ENCODE results near the gene HELQ.

Gene HELQ

DNA sequence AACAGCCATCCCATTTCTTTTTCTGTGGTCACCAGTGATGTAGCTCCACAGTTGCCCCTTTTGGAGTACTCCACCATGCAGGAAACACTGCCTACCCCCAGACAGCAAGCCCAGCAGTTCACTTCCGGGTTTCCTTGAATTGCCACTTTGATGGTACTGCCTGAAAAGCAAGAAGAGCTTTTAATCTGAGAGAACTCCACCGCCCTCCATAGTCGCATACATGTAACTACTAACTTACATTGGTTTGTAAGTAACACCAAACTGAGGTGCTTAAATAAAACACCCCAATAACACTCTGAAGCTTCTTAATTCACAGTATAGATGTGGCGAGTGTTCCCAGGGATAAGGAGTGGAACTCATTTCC lies 67.3 kb downstream of the HELQ start:
- Histone ChIP-seq H3K4me2 (peak overlapping the region; percentile 31 to 89 (median 71)), H3K27ac (peak overlapping the region in 10 of 11 experiments; percentile 26 to 86 (median 72); a peak in 20 of 22 replicates)

DNA sequence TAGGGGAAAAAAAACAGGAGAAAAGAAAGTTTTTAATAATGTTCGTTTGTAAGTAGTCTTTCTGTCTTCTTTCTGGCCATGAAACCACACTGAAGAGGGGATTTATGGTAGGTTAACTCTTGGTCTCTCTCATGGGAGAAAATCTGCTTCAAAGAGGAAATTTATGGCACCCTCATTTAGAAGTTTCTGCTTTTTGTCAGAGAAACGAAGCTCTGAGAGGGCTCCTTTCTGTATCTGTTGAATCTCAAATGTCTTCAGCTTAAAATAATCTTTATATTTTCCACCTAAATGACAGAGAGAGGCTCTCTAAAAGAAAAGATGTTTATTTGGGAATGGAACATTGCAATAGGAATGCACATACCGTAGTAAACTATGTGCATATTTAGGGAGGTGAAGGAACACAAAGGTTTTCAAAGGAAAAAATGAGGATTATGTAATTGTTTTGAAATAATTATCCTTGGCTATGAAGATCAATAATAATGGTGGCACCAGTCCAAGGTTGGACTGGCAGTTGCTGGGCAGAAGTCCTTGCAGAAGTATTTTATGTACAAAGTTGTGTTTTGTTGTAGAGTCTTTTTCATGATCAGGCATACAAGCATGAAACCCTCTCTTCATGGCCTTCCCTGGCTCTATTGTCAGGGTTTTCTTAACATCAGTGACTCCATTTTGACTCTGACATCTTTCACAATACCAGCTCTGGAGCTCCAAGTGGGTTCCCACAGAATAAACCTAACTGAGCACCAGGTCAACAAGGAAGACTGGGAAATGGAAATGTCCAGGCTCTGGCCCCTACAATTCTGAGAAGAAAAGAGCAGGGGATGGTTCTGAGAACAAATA lies 67.9 kb downstream of the HELQ start:
- peak overlapping the region in 3 of 10 experiments; percentile 11 to 26 (median 11); a peak in 3 of 20 replicates for H3K4me3 ChIP-seq
- peak overlapping the region; percentile 31 to 89 (median 71) for H3K4me2 ChIP-seq
- H3K36me3 ChIP-seq = 0 out of 22 replicates have a peak, but pooled peaks cover 0 to 4% (median 0%) of the 10 kb centered on the region in 11 experiments

More for the DNA sequence above, 67.3 kb downstream of the HELQ start:
- 0 out of 20 replicates have a peak overlapping the region, but pooled peaks of 1 of the 10 experiments have one; percentile 11 for H3K4me3 ChIP-seq
- TF ChIP-seq Cebpa-rat (IDR thresholded peaks at IDR 0.05) = no peak
- peak overlapping the region in 5 of 11 experiments; percentile 52 to 69 (median 58); a peak in 6 of 22 replicates for H3K9ac ChIP-seq
- 0 out of 22 replicates have a peak, but pooled peaks cover 0 to 4% (median 0%) of the 10 kb centered on the region in 11 experiments for H3K36me3 ChIP-seq
- H3K4me1 ChIP-seq = peaks cover 32 to 64% (median 54%) of the 10 kb centered on the region in 10 experiments
- no peaks in the 10 kb centered on the region for H4K20me1 ChIP-seq
- no peaks in the 10 kb centered on the region for H3K27me3 ChIP-seq
- peaks cover 0 to 25% (median 0%) of the 10 kb centered on the region in 11 experiments; a peak in 14 of 22 replicates for H3K9me3 ChIP-seq (replicated peaks in 1 of 11)

DNA sequence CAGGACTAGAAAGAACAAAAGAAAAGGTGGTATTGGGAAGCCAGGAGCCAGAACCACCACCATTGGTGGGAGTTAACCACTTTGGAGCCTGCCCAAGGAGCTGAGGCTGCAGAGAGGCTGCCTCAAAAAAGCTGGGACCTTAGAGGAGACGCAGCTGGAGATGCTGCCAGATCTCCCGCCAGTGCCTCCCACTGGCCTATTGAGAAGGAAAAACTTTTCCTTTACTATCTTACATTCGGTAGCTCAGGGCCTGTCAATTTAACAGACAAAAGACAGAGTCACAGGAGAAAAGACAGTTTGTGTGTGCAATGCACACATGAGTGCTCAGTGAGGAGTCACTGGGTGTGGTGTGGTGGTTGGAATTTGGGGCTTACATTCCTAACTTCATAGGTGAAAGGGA lies 68.6 kb downstream of the HELQ start:
- Histone ChIP-seq H3K27me3 (no peaks in the 10 kb centered on the region), H3K9ac (peak overlapping the region in 8 of 11 experiments; percentile 0 to 69 (median 58); a peak in 13 of 22 replicates)
- no peak for TF ChIP-seq Cebpa-rat (IDR thresholded peaks at IDR 0.05)

More for the DNA sequence above, 67.9 kb downstream of the HELQ start:
- no peak for TF ChIP-seq Cebpa-rat (IDR thresholded peaks at IDR 0.05)
- peaks cover 0 to 25% (median 0%) of the 10 kb centered on the region in 11 experiments; a peak in 15 of 22 replicates for H3K9me3 ChIP-seq (replicated peaks in 1 of 11)
- no peaks in the 10 kb centered on the region for H3K27me3 ChIP-seq
- H3K4me1 ChIP-seq = peaks cover 32 to 64% (median 54%) of the 10 kb centered on the region in 10 experiments
- H4K20me1 ChIP-seq = no peaks in the 10 kb centered on the region
- peak overlapping the region in 10 of 11 experiments; percentile 26 to 86 (median 72); a peak in 20 of 22 replicates for H3K27ac ChIP-seq
- peak overlapping the region in 7 of 11 experiments; percentile 36 to 69 (median 58); a peak in 14 of 22 replicates for H3K9ac ChIP-seq

GRCh38 chr4:83382850-83383249 lies 72.8 kb downstream of the HELQ start:
- H3K4me3 ChIP-seq = no peak overlapping the region
- no peak overlapping the region for H3K4me2 ChIP-seq
- H3K9ac ChIP-seq = no peak overlapping the region

More for the DNA sequence above, 68.6 kb downstream of the HELQ start:
- Histone ChIP-seq H3K4me3 (peak overlapping the region in 4 of 10 experiments; percentile 8 to 26 (median 11); a peak in 6 of 20 replicates), H3K9me3 (replicated peaks in 1 of 11) (peaks cover 0 to 25% (median 0%) of the 10 kb centered on the region in 11 experiments; a peak in 16 of 22 replicates), H3K4me1 (peaks cover 32 to 64% (median 54%) of the 10 kb centered on the region in 10 experiments), H4K20me1 (no peaks in the 10 kb centered on the region), H3K36me3 (0 out of 22 replicates have a peak, but pooled peaks cover 0 to 4% (median 0%) of the 10 kb centered on the region in 11 experiments), H3K4me2 (peak overlapping the region; percentile 31 to 89 (median 71)), H3K27ac (peak overlapping the region in 9 of 11 experiments; percentile 58 to 86 (median 72); a peak in 17 of 22 replicates)

DNA sequence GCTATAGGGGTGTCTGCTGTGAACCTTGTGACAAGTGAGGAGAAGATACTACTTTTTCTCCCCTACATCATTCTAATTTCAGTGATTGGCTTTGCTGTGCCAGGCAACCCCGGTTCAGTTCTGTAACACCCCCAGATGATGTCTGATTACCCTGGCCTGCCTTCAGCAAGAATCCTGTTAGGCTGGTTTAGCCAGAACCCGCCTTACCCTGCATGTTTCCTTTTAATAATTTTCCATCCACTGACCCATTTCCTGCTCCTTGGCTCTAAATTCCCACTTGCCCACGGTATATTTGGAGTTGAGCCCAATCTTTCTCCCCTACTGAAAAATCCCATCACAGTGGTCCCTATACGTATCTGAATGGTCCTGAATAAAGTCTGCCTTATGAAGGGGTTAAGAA lies 74.5 kb downstream of the HELQ start:
- H3K27me3 ChIP-seq = no peaks in the 10 kb centered on the region
- H3K9ac ChIP-seq = no peak overlapping the region
- no peak overlapping the region for H3K27ac ChIP-seq
- peaks cover 5 to 14% (median 8%) of the 10 kb centered on the region in 10 experiments; a peak in 14 of 20 replicates for H3K4me1 ChIP-seq
- H3K4me3 ChIP-seq = no peak overlapping the region
- H3K36me3 ChIP-seq = peaks cover 0 to 15% (median 8%) of the 10 kb centered on the region in 11 experiments; a peak in 8 of 22 replicates
- H4K20me1 ChIP-seq = no peaks in the 10 kb centered on the region
- no peak for TF ChIP-seq Cebpa-rat (IDR thresholded peaks at IDR 0.05)
- H3K9me3 ChIP-seq (replicated peaks in 1 of 11) = peaks cover 0 to 78% (median 31%) of the 10 kb centered on the region in 11 experiments
- no peak overlapping the region for H3K4me2 ChIP-seq

More at GRCh38 chr4:83382850-83383249, 72.8 kb downstream of the HELQ start:
- H3K4me1 ChIP-seq = peaks cover 21 to 31% (median 25%) of the 10 kb centered on the region in 10 experiments
- H4K20me1 ChIP-seq = no peaks in the 10 kb centered on the region
- peaks cover 0 to 61% (median 14%) of the 10 kb centered on the region in 11 experiments for H3K9me3 ChIP-seq (replicated peaks in 1 of 11)
- H3K27ac ChIP-seq = no peak overlapping the region
- no peaks in the 10 kb centered on the region for H3K27me3 ChIP-seq
- peaks cover 0 to 14% (median 7%) of the 10 kb centered on the region in 11 experiments; a peak in 8 of 22 replicates for H3K36me3 ChIP-seq
- TF ChIP-seq Cebpa-rat (IDR thresholded peaks at IDR 0.05) = no peak

DNA sequence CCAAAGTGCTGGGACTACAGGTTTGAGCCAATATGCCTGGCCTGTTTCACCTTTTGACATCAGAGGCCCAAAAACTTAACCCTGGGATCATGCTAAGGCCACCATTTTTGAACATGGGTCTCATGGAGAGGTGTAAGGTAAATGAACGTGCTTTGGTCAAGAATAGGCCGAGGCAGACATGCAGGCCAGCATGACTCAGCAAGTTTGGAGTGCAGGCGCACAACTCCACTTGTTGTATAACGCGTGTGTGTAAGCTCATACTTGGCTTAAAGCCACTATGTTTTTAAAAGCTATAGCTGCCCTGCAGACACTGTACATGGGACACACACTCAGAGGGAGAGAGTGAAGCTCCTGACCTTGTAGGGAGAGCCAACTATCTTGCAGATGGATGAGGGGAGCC lies 77.2 kb downstream of the HELQ start:
- H3K27me3 ChIP-seq = no peaks in the 10 kb centered on the region
- no peak overlapping the region for H3K4me2 ChIP-seq
- no peak for TF ChIP-seq Cebpa-rat (IDR thresholded peaks at IDR 0.05)
- H3K4me1 ChIP-seq = peaks cover 0 to 12% (median 0%) of the 10 kb centered on the region in 10 experiments; a peak in 4 of 20 replicates
- H3K27ac ChIP-seq = no peak overlapping the region
- peak overlapping the region in 5 of 10 experiments; percentile 12 to 30 (median 18); a peak in 4 of 20 replicates for H3K4me3 ChIP-seq
- peaks cover 18 to 75% (median 58%) of the 10 kb centered on the region in 11 experiments for H3K9me3 ChIP-seq (replicated peaks in 1 of 11)
- peaks cover 0 to 14% (median 8%) of the 10 kb centered on the region in 11 experiments; a peak in 8 of 22 replicates for H3K36me3 ChIP-seq
- no peaks in the 10 kb centered on the region for H4K20me1 ChIP-seq
- H3K9ac ChIP-seq = no peak overlapping the region

- H3K27ac ChIP-seq = no peak overlapping the region
- peaks cover 0 to 8% (median 1%) of the 10 kb centered on the region in 11 experiments; a peak in 6 of 22 replicates for H3K36me3 ChIP-seq
- peak overlapping the region in 3 of 11 experiments; percentile 10 to 91 (median 11); a peak in 5 of 22 replicates for H3K4me2 ChIP-seq
- no peak overlapping the region for H3K9ac ChIP-seq
- no peak for TF ChIP-seq Cebpa-rat (IDR thresholded peaks at IDR 0.05)
- H4K20me1 ChIP-seq = no peaks in the 10 kb centered on the region
- H3K9me3 ChIP-seq (replicated peaks in 1 of 11) = peaks cover 23 to 68% (median 53%) of the 10 kb centered on the region in 11 experiments
- no peaks in the 10 kb centered on the region for H3K27me3 ChIP-seq
- H3K4me3 ChIP-seq = no peak overlapping the region
- H3K4me1 ChIP-seq = peaks cover 17 to 58% (median 34%) of the 10 kb centered on the region in 10 experiments
Measured at GRCh38 chr4:83372931-83373330, 82.7 kb downstream of the HELQ start.

DNA sequence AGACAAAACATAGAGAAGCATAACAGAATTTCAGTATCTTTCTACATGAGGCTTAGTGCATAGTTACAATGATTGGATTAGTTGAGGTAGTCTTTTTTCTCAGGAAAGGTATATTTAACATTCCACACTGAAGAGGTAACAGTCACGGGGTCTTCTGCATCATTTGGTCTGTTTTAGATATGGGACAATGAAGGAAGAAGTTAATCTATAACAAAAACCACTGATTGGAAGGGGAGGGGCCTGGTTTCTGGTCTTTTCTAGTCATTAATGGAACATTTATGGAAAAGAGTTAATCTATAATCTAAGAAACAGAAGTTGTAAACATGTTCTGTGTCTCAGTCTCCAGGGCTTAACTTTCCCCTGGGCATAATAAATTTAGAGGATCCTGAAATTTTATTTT lies 83.7 kb downstream of the HELQ start:
- H4K20me1 ChIP-seq = no peaks in the 10 kb centered on the region

More for the DNA sequence above, 83.7 kb downstream of the HELQ start:
- H3K27me3 ChIP-seq = no peaks in the 10 kb centered on the region
- H3K9me3 ChIP-seq (replicated peaks in 1 of 11) = peaks cover 23 to 68% (median 49%) of the 10 kb centered on the region in 11 experiments
- peaks cover 0 to 8% (median 0%) of the 10 kb centered on the region in 11 experiments; a peak in 4 of 22 replicates for H3K36me3 ChIP-seq
- peak overlapping the region in 4 of 11 experiments; percentile 76 to 91 (median 88); a peak in 6 of 22 replicates for H3K4me2 ChIP-seq
- H3K4me3 ChIP-seq = no peak overlapping the region
- H3K4me1 ChIP-seq = peaks cover 17 to 60% (median 37%) of the 10 kb centered on the region in 10 experiments
- H3K9ac ChIP-seq = no peak overlapping the region
- TF ChIP-seq Cebpa-rat (IDR thresholded peaks at IDR 0.05) = no peak
- H3K27ac ChIP-seq = peak overlapping the region in 3 of 11 experiments; percentile 73 to 85 (median 84); a peak in 3 of 22 replicates

All from BLaER1 treated with 17β-estradiol and CSF1 and Interleukin-3, amounts not matched to agents 10 nM and 100 nM (cell line).